IPS-NIHi7 (cell line): ENCODE measurements around the gene LMTK3.
A peak's percentile ranks its signal among the peaks of the same experiment; 100 is the strongest.

Experiments
- DNase-seq: peaks from one replicate; pipeline ENCODE4 v3.0.0; 2012; ENCODE audit warnings: mixed read lengths; ENCODE audit errors: extremely low spot score

LMTK3 gene

GRCh38 chr19:48511800-48512503 lies at the start of gene LMTK3:
Gene LMTK3 (minus strand): TSS chr19:48511835. CDS start chr19:48511576, 259 bp downstream.
- peak; percentile 74 for DNase-seq

GRCh38 chr19:48561412-48561811 lies 49.8 kb upstream of the LMTK3 start:
- no peak for DNase-seq

- no peak for DNase-seq
Measured at GRCh38 chr19:48560095-48560530, 48.5 kb upstream of the LMTK3 start.

- peak; percentile 80 for DNase-seq
Measured at GRCh38 chr19:48558018-48558684, 46.5 kb upstream of the LMTK3 start.

- DNase-seq = no peak
Measured at GRCh38 chr19:48556825-48557224, 45.2 kb upstream of the LMTK3 start.

GRCh38 chr19:48556163-48556562 lies 44.5 kb upstream of the LMTK3 start:
- DNase-seq = peak; percentile 49

- peak; percentile 89 for DNase-seq
Measured at GRCh38 chr19:48554385-48555091, 42.9 kb upstream of the LMTK3 start.

- DNase-seq = peak; percentile 48
Measured at GRCh38 chr19:48553676-48554384, 42.2 kb upstream of the LMTK3 start.

- no peak for DNase-seq
Measured at GRCh38 chr19:48552406-48553322, 41.0 kb upstream of the LMTK3 start.

GRCh38 chr19:48551437-48552302 lies 40.0 kb upstream of the LMTK3 start, which contains the start of gene SULT2B1:
Gene SULT2B1 (plus strand): TSS chr19:48552172. CDS start chr19:48552253, 81 bp downstream.
- no peak for DNase-seq

GRCh38 chr19:48549380-48549779 lies 37.7 kb upstream of the LMTK3 start:
- no peak for DNase-seq

- DNase-seq = no peak
Measured at GRCh38 chr19:48548253-48548911, 36.7 kb upstream of the LMTK3 start.

GRCh38 chr19:48547722-48548121 lies 36.1 kb upstream of the LMTK3 start:
- no peak for DNase-seq

GRCh38 chr19:48544856-48545750 lies 33.5 kb upstream of the LMTK3 start:
- peak; percentile 68 for DNase-seq

GRCh38 chr19:48543121-48543710 lies 31.6 kb upstream of the LMTK3 start:
- DNase-seq = peak; percentile 59

GRCh38 chr19:48541813-48542212 lies 30.2 kb upstream of the LMTK3 start:
- DNase-seq = no peak

GRCh38 chr19:48540110-48540509 lies 28.5 kb upstream of the LMTK3 start:
- DNase-seq = no peak
